Transverse colon (tissue), 4 donors: Measurements from ENCODE around the gene RHOH. TPM values are rescaled to one million over a fixed set of nuclear protein-coding genes. Genes with fewer than 3 reads are reported as not detected.

Experiments used
- DNase-seq: peaks from one replicate; pipeline ENCODE4 v3.0.0-alpha.2; 2019
- H3K27ac ChIP-seq, 4 donors: fragments of 200-600 bp; sonication (generic); 2 replicates each; pipeline ENCODE4 v1.5.1; 2016 to 2018; ENCODE audit warnings: inconsistent platforms in 4 of 4
- H3K27me3 ChIP-seq: fragments of 200-600 bp; sonication (generic); 2 replicates; pipeline ENCODE4 v1.5.1; 2017; ENCODE audit warnings: inconsistent platforms
- H3K36me3 ChIP-seq, 4 donors: fragments of 200-600 bp; sonication (generic); 2 replicates each; pipeline ENCODE4 v1.5.1; 2017 to 2019; ENCODE audit warnings: inconsistent platforms in 4 of 4
- H3K4me1 ChIP-seq, 4 donors: fragments of 200-600 bp; sonication (generic); 2 replicates each; pipeline ENCODE4 v1.5.1; 2017 to 2020; ENCODE audit warnings: inconsistent platforms in 4 of 4
- H3K4me3 ChIP-seq, 4 donors: fragments of 200-600 bp; sonication (generic); 1 replicate in 1 of 4; 2 replicates in 3 of 4; pipeline versions ENCODE4 v1.5.1 to v1.6.1; 2017 to 2019; ENCODE audit warnings: inconsistent platforms in 4 of 4
- H3K9me3 ChIP-seq, 2 donors: fragments of 200-600 bp; sonication (generic); 2 replicates each; pipeline ENCODE4 v1.5.1; 2017 to 2019; ENCODE audit warnings: inconsistent platforms in 2 of 2
- EP300 ChIP-seq: sonication (generic); formaldehyde crosslinking; IDR thresholded peaks from one replicate; pipeline ENCODE4 v1.6.1; 2017; ENCODE audit warnings: antibody characterized with exemption, low read depth
- POLR2A ChIP-seq: fragments of 450-650 bp; IDR thresholded peaks from one replicate; pipeline ENCODE4 v1.6.1; 2016; ENCODE audit warnings: antibody characterized with exemption, mild to moderate bottlenecking, moderate library complexity
- POLR2AphosphoS5 ChIP-seq, 3 donors: sonication (generic); formaldehyde crosslinking; IDR thresholded peaks; one replicate each; pipeline ENCODE4 v1.6.1; 2016; ENCODE audit warnings: antibody characterized with exemption in 3 of 3
- WGBS, 2 donors: methylation state at CpG; one replicate each; pipeline ENCODE4 v1.1.5; 2018; ENCODE audit warnings: low coverage in 1 of 2; 5-methylcytosine and 5-hydroxymethylcytosine counted together
- in situ Hi-C, 4 donors: fragments of 200-750 bp; cut with MboI; loops; one replicate each; pipeline versions ENCODE4 v1.15.0 to v1.15.1; 2017; ENCODE audit warnings: low sequenced_read_pairs in 3 of 4, low pct_ligation_motif_present in 1 of 4, low pct_unique_long_range_greater_than_20kb in 1 of 4
- intact Hi-C: fragments of 100-400 bp; cut with DNase I; formaldehyde crosslinking; loops from one replicate; pipeline ENCODE4 v1.15.1; 2023; ENCODE audit warnings: low total_unique reads
- total RNA-seq, 4 donors: library from RNA; depleted of rRNA; stranded (reverse); fragments of >200 nt; gene quantifications; one replicate each; pipeline ENCODE4 v1.1.0, GENCODE V29; 2016
- TF ChIP-seq, protein P1 (sequence below), 5 experiments: fragments of 200-600 bp in 3 of 5; fragments of 450-650 bp in 2 of 5; sonication (generic) in 3 of 5; IDR thresholded peaks; 1 replicate in 2 of 5; 2 replicates in 3 of 5; pipeline ENCODE4 v1.5.1; 2016 to 2017; ENCODE audit warnings: antibody characterized with exemption in 5 of 5, inconsistent platforms in 3 of 5, mild to moderate bottlenecking in 2 of 5, moderate library complexity in 1 of 5

The RHOH gene
- total RNA-seq, 4 donors from 2014 or later = 4.1 to 10.3 (median 4.1) TPM; not detected in 1

DNA sequence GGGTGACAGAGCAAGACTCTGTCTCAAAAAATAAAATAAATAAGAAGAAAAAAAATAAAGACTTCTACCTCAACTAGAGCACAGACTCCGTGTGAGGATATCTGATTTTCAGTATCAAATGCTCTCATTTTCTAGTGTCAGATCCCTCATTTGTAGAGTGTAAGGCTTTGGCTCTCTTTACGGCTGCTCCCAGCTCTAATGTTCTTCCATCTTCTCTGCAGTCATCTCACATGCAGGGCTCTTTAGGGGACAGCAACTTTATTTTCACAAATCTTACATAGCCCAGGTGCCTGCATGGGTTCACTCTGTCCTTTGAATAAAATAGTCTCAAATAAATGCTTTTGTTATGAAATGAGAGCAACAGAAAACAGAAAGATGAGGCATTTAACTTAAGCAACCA lies 19.2 kb upstream of the RHOH start:
- DNase-seq = no peak
- intact Hi-C loops = no loop called here
- no peak overlapping the region for H3K27ac ChIP-seq
- H3K27me3 ChIP-seq = peaks cover 28% of the 10 kb centered on the region
- H3K4me1 ChIP-seq = no peaks in the 10 kb centered on the region
- in situ Hi-C loops = no loop called here
- H3K36me3 ChIP-seq = no peaks in the 10 kb centered on the region
- no peaks in the 10 kb centered on the region for H3K9me3 ChIP-seq
- no peak overlapping the region for H3K4me3 ChIP-seq
- TF ChIP-seq POLR2A (no peak), POLR2AphosphoS5 (IDR thresholded peaks at IDR 0.05) (no peak), EP300 (no peak)
- TF ChIP-seq, protein P1, sequence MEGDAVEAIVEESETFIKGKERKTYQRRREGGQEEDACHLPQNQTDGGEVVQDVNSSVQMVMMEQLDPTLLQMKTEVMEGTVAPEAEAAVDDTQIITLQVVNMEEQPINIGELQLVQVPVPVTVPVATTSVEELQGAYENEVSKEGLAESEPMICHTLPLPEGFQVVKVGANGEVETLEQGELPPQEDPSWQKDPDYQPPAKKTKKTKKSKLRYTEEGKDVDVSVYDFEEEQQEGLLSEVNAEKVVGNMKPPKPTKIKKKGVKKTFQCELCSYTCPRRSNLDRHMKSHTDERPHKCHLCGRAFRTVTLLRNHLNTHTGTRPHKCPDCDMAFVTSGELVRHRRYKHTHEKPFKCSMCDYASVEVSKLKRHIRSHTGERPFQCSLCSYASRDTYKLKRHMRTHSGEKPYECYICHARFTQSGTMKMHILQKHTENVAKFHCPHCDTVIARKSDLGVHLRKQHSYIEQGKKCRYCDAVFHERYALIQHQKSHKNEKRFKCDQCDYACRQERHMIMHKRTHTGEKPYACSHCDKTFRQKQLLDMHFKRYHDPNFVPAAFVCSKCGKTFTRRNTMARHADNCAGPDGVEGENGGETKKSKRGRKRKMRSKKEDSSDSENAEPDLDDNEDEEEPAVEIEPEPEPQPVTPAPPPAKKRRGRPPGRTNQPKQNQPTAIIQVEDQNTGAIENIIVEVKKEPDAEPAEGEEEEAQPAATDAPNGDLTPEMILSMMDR (IDR thresholded peaks at IDR 0.05) = no peak
- WGBS, 2 donors = 84% methylated on average over 2 of the region's 2 CpGs

DNA sequence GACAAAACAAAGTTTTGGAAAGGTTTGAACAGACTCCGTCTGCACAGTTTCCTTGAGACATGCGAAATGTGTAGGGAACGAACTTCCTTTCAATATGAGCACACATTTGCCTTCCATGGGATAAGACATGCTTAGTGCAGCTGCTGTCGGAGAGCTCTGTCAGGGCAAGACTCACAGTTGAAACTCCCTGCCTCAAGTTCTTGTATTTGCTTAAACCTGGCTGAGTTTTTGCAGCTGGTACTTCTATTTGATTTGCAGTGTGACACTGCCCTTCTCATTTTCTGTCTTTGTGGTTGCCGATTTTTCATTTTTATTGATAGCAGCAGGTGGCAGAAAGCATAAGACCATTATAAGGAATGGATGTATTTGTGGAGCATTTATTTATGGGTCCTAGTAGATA lies 18.2 kb upstream of the RHOH start:
- intact Hi-C loops = no loop called here
- TF ChIP-seq, protein P1 (IDR thresholded peaks at IDR 0.05) = no peak
- TF ChIP-seq EP300 (no peak), POLR2AphosphoS5 (IDR thresholded peaks at IDR 0.05) (no peak), POLR2A (no peak)
- Histone ChIP-seq H3K4me3 (no peak overlapping the region), H3K27me3 (peaks cover 28% of the 10 kb centered on the region), H3K27ac (no peak overlapping the region), H3K4me1 (peaks cover 0 to 3% (median 0%) of the 10 kb centered on the region in 4 donors), H3K9me3 (no peaks in the 10 kb centered on the region), H3K36me3 (no peaks in the 10 kb centered on the region)
- DNase-seq = no peak
- 30 to 41% methylated on average over 5 of the region's 5 CpGs for WGBS, 2 donors
- in situ Hi-C loops = no loop called here

DNA sequence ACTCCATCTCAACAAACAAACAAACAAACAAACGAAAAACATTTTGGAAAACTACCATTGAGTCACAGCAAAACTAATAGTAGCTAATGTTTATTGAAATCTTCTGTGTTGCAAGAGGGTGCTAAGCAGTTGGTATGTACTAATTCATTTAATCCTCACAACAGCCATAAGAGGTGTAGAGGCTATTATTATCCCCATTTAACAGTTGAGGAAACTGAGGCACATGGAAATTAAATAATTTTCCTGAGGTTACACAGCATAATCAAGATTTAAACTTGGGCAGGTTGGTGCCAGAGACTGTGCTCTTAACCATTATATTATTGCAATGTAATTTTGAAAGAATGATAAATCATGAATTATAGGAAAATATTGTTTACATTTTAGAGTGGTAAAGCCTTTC lies 17.5 kb upstream of the RHOH start:
- H3K27me3 ChIP-seq = peaks cover 28% of the 10 kb centered on the region
- 58% methylated on average over 1 of the region's 1 CpG; no CpG with 5 or more reads in 1 of the 2 donors for WGBS, 2 donors
- peaks cover 0 to 6% (median 0%) of the 10 kb centered on the region in 4 donors for H3K4me1 ChIP-seq
- DNase-seq = no peak
- TF ChIP-seq, protein P1 (IDR thresholded peaks at IDR 0.05) = no peak
- no peak for TF ChIP-seq POLR2A
- TF ChIP-seq EP300 = no peak
- no peak for TF ChIP-seq POLR2AphosphoS5 (IDR thresholded peaks at IDR 0.05)
- H3K9me3 ChIP-seq = no peaks in the 10 kb centered on the region
- in situ Hi-C loops (no loop called here), intact Hi-C loops (no loop called here)
- H3K4me3 ChIP-seq = no peak overlapping the region
- H3K36me3 ChIP-seq = no peaks in the 10 kb centered on the region
- no peak overlapping the region for H3K27ac ChIP-seq

DNA sequence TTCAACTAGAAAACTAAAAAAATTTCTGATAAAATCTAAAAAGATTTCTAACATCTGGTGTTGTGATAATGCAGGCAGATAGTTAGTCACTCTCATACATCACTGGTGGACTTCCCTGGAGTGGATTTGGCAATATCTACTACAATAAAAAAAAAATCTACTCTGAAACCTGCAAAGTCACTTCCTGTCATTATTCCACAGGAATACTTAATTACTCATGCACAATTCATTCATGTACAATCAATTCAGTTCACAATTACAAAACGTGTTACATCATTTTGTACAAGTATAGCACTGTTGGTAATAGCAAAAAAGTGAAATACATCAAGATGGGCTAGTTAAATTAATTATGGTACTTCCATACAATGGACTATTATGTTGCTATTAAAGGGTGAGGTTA lies 16.5 kb upstream of the RHOH start:
- WGBS, 2 donors = 13 to 40% methylated on average over 1 of the region's 1 CpG
- Histone ChIP-seq H3K4me1 (peaks cover 0 to 6% (median 0%) of the 10 kb centered on the region in 4 donors), H3K4me3 (no peak overlapping the region), H3K36me3 (no peaks in the 10 kb centered on the region), H3K27me3 (peaks cover 36% of the 10 kb centered on the region), H3K27ac (no peak overlapping the region), H3K9me3 (no peaks in the 10 kb centered on the region)
- DNase-seq = no peak
- TF ChIP-seq POLR2AphosphoS5 (IDR thresholded peaks at IDR 0.05) (no peak), POLR2A (no peak), EP300 (no peak)
- TF ChIP-seq, protein P1 (IDR thresholded peaks at IDR 0.05) = no peak
- intact Hi-C loops = no loop called here
- in situ Hi-C loops = no loop called here
